Neural crest cell (in vitro differentiated cells): Measurements from ENCODE around the gene ZNF214. TPM values are rescaled to one million over a fixed set of nuclear protein-coding genes. Genes with fewer than 3 reads are reported as not detected.

Source experiments
- DNase-seq: peaks from one replicate; pipeline ENCODE4 v3.0.0; 2021; ENCODE audit warnings: low read depth, mixed read lengths, low spot score
- H3K27ac Mint-ChIP-seq: one replicate; pipeline ENCODE4 v1.8.0; 2021; ENCODE audit warnings: mild to moderate bottlenecking, mixed read lengths; ENCODE audit not compliant: unreplicated experiment
- H3K27me3 Mint-ChIP-seq: 2 replicates; pipeline ENCODE4 v1.8.0; 2021; ENCODE audit warnings: low read depth, mild to moderate bottlenecking, mixed read lengths
- H3K36me3 Mint-ChIP-seq: 2 replicates; pipeline ENCODE4 v1.8.0; 2021; ENCODE audit warnings: low read depth, mild to moderate bottlenecking, mixed read lengths
- H3K4me1 Mint-ChIP-seq: 2 replicates; pipeline ENCODE4 v1.8.0; 2021; ENCODE audit warnings: mixed read lengths
- H3K4me3 Mint-ChIP-seq: one replicate; pipeline ENCODE4 v1.8.0; 2021; ENCODE audit warnings: mild to moderate bottlenecking, mixed read lengths
- H3K9me3 Mint-ChIP-seq: 2 replicates; pipeline ENCODE4 v1.8.0; 2021; ENCODE audit warnings: mixed read lengths
- CTCF ChIP-seq: fragments of 200-600 bp; sonication (generic); conservative IDR thresholded peaks from 2 replicates; pipeline ENCODE4 v1.5.0; 2021; ENCODE audit warnings: antibody characterized with exemption, mild to moderate bottlenecking
- total RNA-seq: library from RNA; stranded (reverse); gene quantifications from 2 replicates; pipeline ENCODE4 v1.2.1, GENCODE V29; 2021

The ZNF214 gene
- total RNA-seq, 1 donor from 2014 or later, result 6.5 TPM

GRCh38 chr11:7030836-7031235, 10.7 kb upstream of the ZNF214 start:
- H3K9me3 Mint-ChIP-seq, result no peaks in the 10 kb centered on the region
- no peak for DNase-seq
- TF ChIP-seq CTCF, result no peak
- H3K36me3 Mint-ChIP-seq, result no peaks in the 10 kb centered on the region
- H3K4me1 Mint-ChIP-seq, result no peaks in the 10 kb centered on the region
- no peak overlapping the region for H3K4me3 Mint-ChIP-seq
- H3K27me3 Mint-ChIP-seq, result no peaks in the 10 kb centered on the region
- H3K27ac Mint-ChIP-seq, result no peak overlapping the region

GRCh38 chr11:7028141-7028540, 8.0 kb upstream of the ZNF214 start:
- no peak overlapping the region for H3K27ac Mint-ChIP-seq
- no peaks in the 10 kb centered on the region for H3K36me3 Mint-ChIP-seq
- H3K9me3 Mint-ChIP-seq, result no peaks in the 10 kb centered on the region
- no peak for TF ChIP-seq CTCF
- no peaks in the 10 kb centered on the region for H3K4me1 Mint-ChIP-seq
- H3K27me3 Mint-ChIP-seq, result no peaks in the 10 kb centered on the region
- no peak for DNase-seq
- H3K4me3 Mint-ChIP-seq, result no peak overlapping the region

GRCh38 chr11:7021318-7021717, 1.2 kb upstream of the ZNF214 start:
- DNase-seq, result no peak
- Mint-ChIP-seq H3K4me1 (peaks cover 24% of the 10 kb centered on the region), H3K27me3 (no peaks in the 10 kb centered on the region), H3K27ac (no peak overlapping the region), H3K36me3 (no peaks in the 10 kb centered on the region), H3K9me3 (no peaks in the 10 kb centered on the region), H3K4me3 (peak overlapping the region; percentile 97)
- no peak for TF ChIP-seq CTCF

GRCh38 chr11:7019500-7020182, 505 bp downstream of the ZNF214 start:
- H3K9me3 Mint-ChIP-seq, result no peaks in the 10 kb centered on the region
- TF ChIP-seq CTCF, result no peak
- no peaks in the 10 kb centered on the region for H3K36me3 Mint-ChIP-seq
- H3K27me3 Mint-ChIP-seq, result no peaks in the 10 kb centered on the region
- no peak for DNase-seq
- peak overlapping the region; percentile 97 for H3K4me3 Mint-ChIP-seq
- H3K4me1 Mint-ChIP-seq, result peaks cover 24% of the 10 kb centered on the region
- H3K27ac Mint-ChIP-seq, result peak overlapping the region; percentile 99

GRCh38 chr11:7016011-7016410, 4.1 kb downstream of the ZNF214 start:
- no peak for DNase-seq
- Mint-ChIP-seq H3K27ac (no peak overlapping the region), H3K27me3 (no peaks in the 10 kb centered on the region), H3K4me3 (no peak overlapping the region), H3K9me3 (no peaks in the 10 kb centered on the region), H3K4me1 (peaks cover 43% of the 10 kb centered on the region), H3K36me3 (peaks cover 4% of the 10 kb centered on the region)
- no peak for TF ChIP-seq CTCF
